Activated CD4-positive, alpha-beta T cell treated with anti-CD3 and anti-CD28 coated beads, Interleukin-2, amount 50 U/mL, for 48 hours (primary cell): ENCODE results near the gene TMEM151B.
A peak's percentile ranks its signal among the peaks of the same experiment; 100 is the strongest.

Experiments
- DNase-seq, 2 experiments: peaks; one replicate each; pipeline ENCODE4 v3.0.0-alpha.2; 2020

The TMEM151B gene

GRCh38 chr6:44265722-44266233 is 4.5 kb upstream of the TMEM151B start:
- DNase-seq = no peak

- DNase-seq = no peak
Observed at GRCh38 chr6:44266347-44266746, 3.9 kb upstream of the TMEM151B start.

- no peak for DNase-seq
Observed at GRCh38 chr6:44267252-44267651, 3.0 kb upstream of the TMEM151B start.

GRCh38 chr6:44268095-44268628 is 2.1 kb upstream of the TMEM151B start:
- peak; percentile 69 to 74 for DNase-seq

- DNase-seq = no peak
Observed at GRCh38 chr6:44269178-44269920, 901 bp upstream of the TMEM151B start.

GRCh38 chr6:44270526-44271405 is 516 bp downstream of the TMEM151B start:
- DNase-seq = no peak

GRCh38 chr6:44271406-44271723 is 1.1 kb downstream of the TMEM151B start:
- no peak for DNase-seq

GRCh38 chr6:44271914-44272313 is 1.7 kb downstream of the TMEM151B start:
- DNase-seq = no peak

GRCh38 chr6:44272529-44272928 is 2.3 kb downstream of the TMEM151B start:
- DNase-seq = no peak

- DNase-seq = no peak
Observed at GRCh38 chr6:44272999-44273566, 2.8 kb downstream of the TMEM151B start.

GRCh38 chr6:44273617-44274016 is 3.4 kb downstream of the TMEM151B start:
- DNase-seq = no peak

GRCh38 chr6:44275271-44275748 is 5.1 kb downstream of the TMEM151B start:
- no peak for DNase-seq

- DNase-seq = no peak
Observed at GRCh38 chr6:44275749-44276648, 5.7 kb downstream of the TMEM151B start.

- DNase-seq = no peak
Observed at GRCh38 chr6:44276667-44277640, 6.7 kb downstream of the TMEM151B start.

- no peak for DNase-seq
Observed at GRCh38 chr6:44277763-44278162, 7.5 kb downstream of the TMEM151B start.

GRCh38 chr6:44278315-44278714 is 8.1 kb downstream of the TMEM151B start:
- no peak for DNase-seq

GRCh38 chr6:44278774-44279697 is 8.8 kb downstream of the TMEM151B start:
- no peak for DNase-seq

GRCh38 chr6:44284121-44284520 is 13.9 kb downstream of the TMEM151B start:
- no peak for DNase-seq

GRCh38 chr6:44284867-44285266 is 14.6 kb downstream of the TMEM151B start:
- DNase-seq = no peak
